HepG2 (cell line): ENCODE results near the gene BRAP. TPM values are rescaled to one million over a fixed set of nuclear protein-coding genes. Genes with fewer than 3 reads are reported as not detected.

ENCODE experiments used
- FOXA1 ChIP-seq, 2 experiments: fragments of 450-650 bp in 1 of 2; sonication (generic) in 1 of 2; formaldehyde crosslinking in 1 of 2; IDR thresholded peaks; 2 replicates each; pipeline versions ENCODE4 v1.4.0 to v1.6.1; 2016 to 2020; ENCODE audit warnings: missing genetic modification reagents in 1 of 2
- HOXA7 ChIP-seq: sonication (generic); formaldehyde crosslinking; IDR thresholded peaks from 2 replicates; pipeline ENCODE4 v1.8.1; 2022; ENCODE audit warnings: mild to moderate bottlenecking, missing genetic modification reagents, moderate library complexity
- MBD4 ChIP-seq: IDR thresholded peaks from 2 replicates; pipeline ENCODE4 v1.6.1; 2012; ENCODE audit warnings: low read length, inconsistent platforms, borderline replicate concordance
- NR2C2 ChIP-seq: sonication (generic); formaldehyde crosslinking; IDR thresholded peaks from 2 replicates; pipeline ENCODE4 v1.4.0; 2020; ENCODE audit warnings: missing genetic modification reagents, mild to moderate bottlenecking, moderate library complexity, borderline replicate concordance
- RARA ChIP-seq: IDR thresholded peaks from 2 replicates; pipeline ENCODE4 v1.6.1; 2016; ENCODE audit warnings: missing genetic modification reagents, missing compliant biosample characterization
- REXO4 ChIP-seq: sonication (generic); formaldehyde crosslinking; IDR thresholded peaks from 2 replicates; pipeline ENCODE4 v1.8.0; 2022; ENCODE audit warnings: missing genetic modification reagents, mild to moderate bottlenecking, borderline replicate concordance
- SIN3A ChIP-seq: IDR thresholded peaks from 2 replicates; pipeline ENCODE4 v1.6.1; 2011; ENCODE audit warnings: low read depth, mild to moderate bottlenecking, control low read depth, low read length, borderline replicate concordance
- ZC3H13 ChIP-seq: sonication (generic); formaldehyde crosslinking; IDR thresholded peaks from 2 replicates; pipeline ENCODE4 v1.8.1; 2023; ENCODE audit warnings: mild to moderate bottlenecking, missing genetic modification reagents, moderate library complexity
- ZFP62 ChIP-seq: sonication (generic); formaldehyde crosslinking; IDR thresholded peaks from 2 replicates; pipeline ENCODE4 v1.4.0; 2020; ENCODE audit warnings: missing genetic modification reagents
- ZFP90 ChIP-seq: sonication (generic); formaldehyde crosslinking; IDR thresholded peaks from 2 replicates; pipeline ENCODE4 v1.8.0; 2022; ENCODE audit warnings: missing genetic modification reagents, mild to moderate bottlenecking, inconsistent platforms, borderline replicate concordance
- ZFX ChIP-seq: sonication (generic); formaldehyde crosslinking; IDR thresholded peaks from 2 replicates; pipeline ENCODE4 v1.4.0; 2020; ENCODE audit warnings: mild to moderate bottlenecking, low read depth, missing genetic modification reagents, moderate library complexity
- ZKSCAN8 ChIP-seq: IDR thresholded peaks from 2 replicates; pipeline ENCODE4 v1.6.1; 2016; ENCODE audit warnings: borderline replicate concordance, missing genetic modification reagents, missing compliant biosample characterization
- ZNF253 ChIP-seq: sonication (generic); formaldehyde crosslinking; IDR thresholded peaks from 2 replicates; pipeline ENCODE4 v1.8.0; 2022; ENCODE audit warnings: mild to moderate bottlenecking, missing genetic modification reagents, borderline replicate concordance
- ZNF33A ChIP-seq: sonication (generic); formaldehyde crosslinking; IDR thresholded peaks from 2 replicates; pipeline ENCODE4 v1.5.1; 2020; ENCODE audit warnings: missing genetic modification reagents, mild to moderate bottlenecking, moderate library complexity, borderline replicate concordance
- ZNF430 ChIP-seq: sonication (generic); formaldehyde crosslinking; IDR thresholded peaks from 2 replicates; pipeline ENCODE4 v1.9.0; 2021; ENCODE audit warnings: mild to moderate bottlenecking, missing genetic modification reagents
- ZNF570 ChIP-seq: sonication (generic); formaldehyde crosslinking; IDR thresholded peaks from 2 replicates; pipeline ENCODE4 v1.4.0; 2020; ENCODE audit warnings: mild to moderate bottlenecking, missing genetic modification reagents, borderline replicate concordance
- ZNF878 ChIP-seq: sonication (generic); formaldehyde crosslinking; IDR thresholded peaks from 2 replicates; pipeline ENCODE4 v1.8.1; 2023; ENCODE audit warnings: mild to moderate bottlenecking, missing genetic modification reagents, moderate library complexity
- ZNF879 ChIP-seq: sonication (generic); formaldehyde crosslinking; IDR thresholded peaks from 2 replicates; pipeline ENCODE4 v1.8.1; 2023; ENCODE audit warnings: missing genetic modification reagents
- polyA plus RNA-seq, 8 experiments: library from polyadenylated mRNA; depleted of rRNA in 3 of 8; stranded (reverse) in 7 of 8; unstranded in 1 of 8; fragments of >200 nt; fragmentation: Illumina TruSeq in 4 of 8; extraction: Trizol in 4 of 8; gene quantifications; 2 replicates each; pipeline versions ENCODE4 v1.2.1 to v1.2.3, GENCODE V29; 2011 to 2016; ENCODE audit warnings: low read depth in 4 of 8, missing spikeins in 1 of 8, mixed read lengths in 1 of 8; ENCODE audit not compliant: insufficient read depth in 1 of 8
- total RNA-seq, 5 experiments: library from RNA; depleted of rRNA; stranded (reverse); fragments of >200 nt; fragmentation: Illumina TruSeq; extraction: Trizol; gene quantifications; 2 replicates each; pipeline ENCODE4 v1.2.3, GENCODE V29; 2016; ENCODE audit warnings: low read depth in 1 of 5
- TF ChIP-seq, protein P1 (sequence below): sonication (generic); formaldehyde crosslinking; IDR thresholded peaks from 2 replicates; pipeline ENCODE4 v1.5.0; 2020; ENCODE audit warnings: missing genetic modification reagents, mild to moderate bottlenecking, borderline replicate concordance
- TF ChIP-seq, protein P2 (sequence below): IDR thresholded peaks from 2 replicates; pipeline ENCODE4 v1.6.1; 2016; ENCODE audit warnings: missing biosample characterization, missing genetic modification reagents, low read depth
- TF ChIP-seq, protein P3 (sequence below): sonication (generic); formaldehyde crosslinking; IDR thresholded peaks from 2 replicates; pipeline ENCODE4 v1.8.0; 2022; ENCODE audit warnings: missing genetic modification reagents, mild to moderate bottlenecking, moderate library complexity, borderline replicate concordance
- TF ChIP-seq, protein P4 (sequence below): sonication (generic); formaldehyde crosslinking; IDR thresholded peaks from 2 replicates; pipeline ENCODE4 v1.4.0; 2020; ENCODE audit warnings: missing genetic modification reagents, borderline replicate concordance

The BRAP gene
- total and polyA plus RNA-seq, 2 of the 13 experiments (the other 11 are each of a cell fraction or from before 2014, with no cell fraction given): 8.1 to 15.4 TPM

DNA sequence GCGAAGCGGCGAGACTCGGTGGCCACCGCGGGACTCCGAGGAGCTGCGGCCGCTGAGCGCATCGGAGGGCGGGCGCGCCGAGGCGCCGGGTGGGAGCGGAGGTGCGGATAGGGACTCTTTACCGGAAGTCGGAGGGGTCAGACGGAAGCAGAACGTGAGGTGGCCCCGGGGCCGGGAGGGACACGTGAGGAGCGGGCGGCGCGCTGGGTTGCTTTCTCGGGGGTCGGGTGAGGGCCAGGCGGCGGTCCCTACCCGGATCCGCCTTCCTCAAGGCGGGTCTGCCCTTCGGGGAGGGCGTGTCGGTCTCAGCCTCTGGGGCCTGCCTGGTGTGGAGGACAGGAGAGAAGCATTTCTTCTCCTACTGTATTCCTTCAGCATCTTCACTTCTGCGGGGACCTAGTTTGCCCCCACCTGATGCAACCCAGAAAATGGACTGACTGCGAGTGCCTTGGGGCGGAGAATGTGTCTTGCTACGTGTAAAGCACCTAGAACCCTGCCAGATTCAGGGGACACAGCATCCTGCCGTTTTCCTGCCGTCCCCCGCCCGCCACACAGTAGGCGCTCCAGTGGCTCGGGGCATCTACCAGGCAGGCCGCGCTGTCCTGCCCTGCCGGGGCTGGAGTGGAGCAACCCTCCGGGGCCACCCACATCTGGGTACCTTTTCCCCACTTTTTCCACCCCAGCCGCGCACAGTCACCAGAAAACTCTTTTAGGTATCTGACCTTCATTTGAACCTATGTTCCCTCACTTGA is 86.1 kb downstream of the BRAP start (continued):
- TF ChIP-seq ZNF253 (CRISPR knock-in tag) (peak; percentile 78; the same call in 1 of the 2 replicates), ZNF878 (CRISPR knock-in tag) (0 out of 2 replicates have a peak, but pooled peaks have one; percentile 42), ZNF430 (CRISPR knock-in tag) (no peak; the same call in 1 of the 2 replicates), ZNF33A (CRISPR knock-in tag) (no peak), NR2C2 (CRISPR knock-in tag) (peak; percentile 91), ZFP62 (CRISPR knock-in tag) (no peak), RARA (CRISPR knock-in tag) (peak; percentile 75), SIN3A (peak; percentile 80; the same call in 1 of the 2 replicates), MBD4 (no peak), ZNF570 (CRISPR knock-in tag) (no peak), ZNF879 (CRISPR knock-in tag) (no peak), HOXA7 (CRISPR knock-in tag) (no peak), REXO4 (no peak), FOXA1 (IDR thresholded peaks at IDR 0.05) (no peak), FOXA1 (CRISPR knock-in tag; IDR thresholded peaks at IDR 0.05) (0 out of 2 replicates have a peak, but pooled peaks have one; percentile 18), ZFP90 (CRISPR knock-in tag) (no peak), ZC3H13 (no peak), ZKSCAN8 (CRISPR knock-in tag) (no peak), ZFX (peak; percentile 88)
- TF ChIP-seq, protein P1, sequence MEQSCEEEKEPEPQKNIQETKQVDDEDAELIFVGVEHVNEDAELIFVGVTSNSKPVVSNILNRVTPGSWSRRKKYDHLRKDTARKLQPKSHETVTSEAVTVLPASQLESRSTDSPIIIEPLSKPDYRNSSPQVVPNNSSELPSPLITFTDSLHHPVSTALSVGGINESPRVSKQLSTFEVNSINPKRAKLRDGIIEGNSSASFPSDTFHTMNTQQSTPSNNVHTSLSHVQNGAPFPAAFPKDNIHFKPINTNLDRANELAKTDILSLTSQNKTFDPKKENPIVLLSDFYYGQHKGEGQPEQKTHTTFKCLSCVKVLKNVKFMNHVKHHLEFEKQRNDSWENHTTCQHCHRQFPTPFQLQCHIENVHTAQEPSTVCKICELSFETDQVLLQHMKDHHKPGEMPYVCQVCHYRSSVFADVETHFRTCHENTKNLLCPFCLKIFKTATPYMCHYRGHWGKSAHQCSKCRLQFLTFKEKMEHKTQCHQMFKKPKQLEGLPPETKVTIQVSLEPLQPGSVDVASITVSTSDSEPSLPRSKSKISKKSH (CRISPR knock-in tag): no peak
- TF ChIP-seq, protein P2, sequence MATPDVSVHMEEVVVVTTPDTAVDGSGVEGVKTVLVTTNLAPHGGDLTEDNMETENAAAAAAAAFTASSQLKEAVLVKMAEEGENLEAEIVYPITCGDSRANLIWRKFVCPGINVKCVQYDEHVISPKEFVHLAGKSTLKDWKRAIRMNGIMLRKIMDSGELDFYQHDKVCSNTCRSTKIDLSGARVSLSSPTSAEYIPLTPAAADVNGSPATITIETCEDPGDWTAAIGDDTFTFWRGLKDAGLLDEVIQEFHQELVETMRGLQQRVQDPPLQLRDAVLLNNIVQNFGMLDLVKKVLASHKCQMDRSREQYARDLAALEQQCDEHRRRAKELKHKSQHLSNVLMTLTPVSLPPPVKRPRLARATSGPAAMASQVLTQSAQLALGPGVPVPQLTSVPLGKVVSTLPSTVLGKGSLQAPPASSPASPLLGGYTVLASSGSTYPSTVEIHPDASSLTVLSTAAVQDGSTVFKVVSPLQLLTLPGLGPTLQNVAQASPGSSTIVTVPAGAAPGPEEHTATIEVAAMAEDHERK (CRISPR knock-in tag): no peak
- TF ChIP-seq, protein P3, sequence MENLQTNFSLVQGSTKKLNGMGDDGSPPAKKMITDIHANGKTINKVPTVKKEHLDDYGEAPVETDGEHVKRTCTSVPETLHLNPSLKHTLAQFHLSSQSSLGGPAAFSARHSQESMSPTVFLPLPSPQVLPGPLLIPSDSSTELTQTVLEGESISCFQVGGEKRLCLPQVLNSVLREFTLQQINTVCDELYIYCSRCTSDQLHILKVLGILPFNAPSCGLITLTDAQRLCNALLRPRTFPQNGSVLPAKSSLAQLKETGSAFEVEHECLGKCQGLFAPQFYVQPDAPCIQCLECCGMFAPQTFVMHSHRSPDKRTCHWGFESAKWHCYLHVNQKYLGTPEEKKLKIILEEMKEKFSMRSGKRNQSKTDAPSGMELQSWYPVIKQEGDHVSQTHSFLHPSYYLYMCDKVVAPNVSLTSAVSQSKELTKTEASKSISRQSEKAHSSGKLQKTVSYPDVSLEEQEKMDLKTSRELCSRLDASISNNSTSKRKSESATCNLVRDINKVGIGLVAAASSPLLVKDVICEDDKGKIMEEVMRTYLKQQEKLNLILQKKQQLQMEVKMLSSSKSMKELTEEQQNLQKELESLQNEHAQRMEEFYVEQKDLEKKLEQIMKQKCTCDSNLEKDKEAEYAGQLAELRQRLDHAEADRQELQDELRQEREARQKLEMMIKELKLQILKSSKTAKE (CRISPR knock-in tag): no peak
- TF ChIP-seq, protein P4, sequence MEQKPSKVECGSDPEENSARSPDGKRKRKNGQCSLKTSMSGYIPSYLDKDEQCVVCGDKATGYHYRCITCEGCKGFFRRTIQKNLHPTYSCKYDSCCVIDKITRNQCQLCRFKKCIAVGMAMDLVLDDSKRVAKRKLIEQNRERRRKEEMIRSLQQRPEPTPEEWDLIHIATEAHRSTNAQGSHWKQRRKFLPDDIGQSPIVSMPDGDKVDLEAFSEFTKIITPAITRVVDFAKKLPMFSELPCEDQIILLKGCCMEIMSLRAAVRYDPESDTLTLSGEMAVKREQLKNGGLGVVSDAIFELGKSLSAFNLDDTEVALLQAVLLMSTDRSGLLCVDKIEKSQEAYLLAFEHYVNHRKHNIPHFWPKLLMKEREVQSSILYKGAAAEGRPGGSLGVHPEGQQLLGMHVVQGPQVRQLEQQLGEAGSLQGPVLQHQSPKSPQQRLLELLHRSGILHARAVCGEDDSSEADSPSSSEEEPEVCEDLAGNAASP: peak; percentile 16; the same call in 1 of the 2 replicates
